GM04503 (cell line): ENCODE measurements around the gene PLB1.
A peak's percentile ranks its signal among the peaks of the same experiment; 100 is the strongest.

Source experiments
- DNase-seq: peaks from one replicate; pipeline ENCODE4 v3.0.0-alpha.2; 2012; ENCODE audit warnings: low read depth

The PLB1 gene

GRCh38 chr2:28628506-28628905, 132.6 kb downstream of the PLB1 start:
- no peak for DNase-seq

GRCh38 chr2:28628987-28629386, 133.1 kb downstream of the PLB1 start:
- DNase-seq = no peak

DNA sequence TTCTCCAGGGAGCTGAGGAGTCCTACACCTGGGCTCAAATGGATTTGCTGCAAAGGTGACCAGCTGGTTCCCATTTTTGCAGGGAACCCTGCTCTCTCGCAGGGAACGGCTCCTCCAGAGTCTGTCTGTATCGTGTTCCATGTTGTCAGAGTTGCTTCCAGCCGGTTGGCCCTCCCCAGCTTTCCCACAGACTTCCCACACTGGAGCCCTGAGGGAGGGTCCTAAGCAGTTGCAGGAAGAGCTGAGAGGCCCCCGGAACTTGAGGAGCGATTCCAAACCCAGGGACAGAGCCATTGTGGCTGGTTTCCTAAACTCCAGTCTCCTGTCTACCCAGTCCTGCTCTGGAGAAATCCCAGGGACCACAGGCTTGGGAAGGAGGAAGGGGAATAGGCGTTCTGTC, 134.1 kb downstream of the PLB1 start:
- no peak for DNase-seq

- no peak for DNase-seq
These were observed 134.5 kb downstream of the PLB1 start for GRCh38 chr2:28630341-28630740.

DNA sequence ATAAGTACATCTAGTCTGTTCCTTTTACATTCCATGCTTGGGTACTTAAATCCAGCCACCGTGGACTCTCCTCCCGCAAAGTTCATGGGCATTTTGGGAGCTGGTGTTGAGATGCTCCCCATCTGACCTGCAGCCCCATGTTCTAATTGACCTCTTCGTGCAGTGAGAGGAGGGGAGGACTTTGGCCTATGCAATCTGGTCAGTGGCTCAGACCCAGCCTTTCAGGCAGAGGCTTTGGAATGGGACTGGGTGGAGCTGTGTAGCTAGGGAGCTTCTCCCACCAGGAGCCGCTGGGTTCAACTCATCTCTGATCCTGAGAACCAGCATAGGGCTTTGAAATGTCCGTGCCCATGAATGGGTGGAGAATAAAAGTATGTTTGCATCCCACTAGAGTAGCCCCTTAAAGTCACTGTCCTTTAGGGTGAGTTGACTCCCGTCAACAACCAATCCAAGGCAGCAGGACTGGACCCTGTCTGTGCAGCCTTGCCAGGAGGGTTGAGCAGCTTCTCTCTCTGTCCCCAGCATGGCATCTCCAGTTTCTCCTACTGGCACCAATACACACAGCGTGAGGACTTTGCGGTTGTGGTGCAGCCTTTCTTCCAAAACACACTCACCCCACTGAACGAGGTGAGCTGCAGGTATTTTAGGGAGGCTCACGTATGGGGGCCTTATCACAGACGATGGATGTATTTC, 135.8 kb downstream of the PLB1 start:
- no peak for DNase-seq

DNA sequence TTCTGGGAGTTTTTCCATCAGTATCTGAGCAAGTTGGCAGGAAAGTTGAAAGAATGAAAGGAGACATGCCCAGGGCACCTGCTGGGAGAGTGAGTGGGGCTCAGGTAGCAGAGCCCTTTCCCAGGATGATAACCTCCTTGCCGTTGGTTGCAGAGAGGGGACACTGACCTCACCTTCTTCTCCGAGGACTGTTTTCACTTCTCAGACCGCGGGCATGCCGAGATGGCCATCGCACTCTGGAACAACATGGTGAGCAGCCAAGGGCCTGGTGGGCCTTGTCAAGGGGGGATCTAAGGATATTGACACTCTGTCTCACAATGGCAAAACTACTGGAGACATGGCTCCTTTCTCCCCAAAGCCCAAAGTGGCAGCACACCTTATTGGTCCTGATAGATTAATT, 136.9 kb downstream of the PLB1 start:
- DNase-seq = no peak

DNA sequence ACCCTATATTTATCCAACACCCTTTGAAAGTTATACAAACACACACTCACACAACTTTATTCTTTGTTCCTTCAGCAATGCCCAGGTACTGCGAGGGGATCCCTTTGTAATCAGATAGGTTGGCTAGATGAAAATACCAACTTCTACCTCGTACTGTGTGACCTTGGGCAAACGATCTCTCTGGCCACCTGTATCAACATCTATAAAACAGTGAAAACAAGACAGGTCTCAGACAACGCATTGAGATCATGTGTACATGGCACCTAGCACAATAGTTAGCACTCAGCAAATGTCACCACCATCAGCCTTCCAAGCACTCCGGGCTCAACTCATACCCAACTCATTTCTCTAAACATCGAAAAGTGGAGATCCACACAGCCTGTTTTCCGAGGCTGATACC, 137.3 kb downstream of the PLB1 start:
- no peak for DNase-seq

GRCh38 chr2:28633746-28634145, 137.9 kb downstream of the PLB1 start:
- DNase-seq = no peak

GRCh38 chr2:28635191-28635611, 139.3 kb downstream of the PLB1 start:
- no peak for DNase-seq

DNA sequence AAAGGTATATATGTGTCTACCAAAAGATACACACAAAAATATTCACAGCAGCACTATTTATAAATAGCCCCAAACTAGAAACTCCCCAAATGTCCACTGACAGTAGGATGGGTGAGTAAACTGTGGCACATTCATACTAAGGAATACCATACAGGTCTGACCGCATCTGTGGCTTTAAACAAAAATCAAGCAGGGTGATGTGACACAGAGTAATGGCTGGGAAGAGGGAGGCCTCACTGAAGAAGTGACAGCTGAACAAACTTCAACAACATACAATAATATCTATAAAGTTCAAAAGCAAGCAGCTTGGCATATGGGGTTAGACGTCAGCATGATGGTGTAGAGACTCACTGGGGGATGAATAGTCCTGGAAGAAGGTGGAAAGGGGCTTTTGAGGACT, 140.6 kb downstream of the PLB1 start:
- no peak for DNase-seq

DNA sequence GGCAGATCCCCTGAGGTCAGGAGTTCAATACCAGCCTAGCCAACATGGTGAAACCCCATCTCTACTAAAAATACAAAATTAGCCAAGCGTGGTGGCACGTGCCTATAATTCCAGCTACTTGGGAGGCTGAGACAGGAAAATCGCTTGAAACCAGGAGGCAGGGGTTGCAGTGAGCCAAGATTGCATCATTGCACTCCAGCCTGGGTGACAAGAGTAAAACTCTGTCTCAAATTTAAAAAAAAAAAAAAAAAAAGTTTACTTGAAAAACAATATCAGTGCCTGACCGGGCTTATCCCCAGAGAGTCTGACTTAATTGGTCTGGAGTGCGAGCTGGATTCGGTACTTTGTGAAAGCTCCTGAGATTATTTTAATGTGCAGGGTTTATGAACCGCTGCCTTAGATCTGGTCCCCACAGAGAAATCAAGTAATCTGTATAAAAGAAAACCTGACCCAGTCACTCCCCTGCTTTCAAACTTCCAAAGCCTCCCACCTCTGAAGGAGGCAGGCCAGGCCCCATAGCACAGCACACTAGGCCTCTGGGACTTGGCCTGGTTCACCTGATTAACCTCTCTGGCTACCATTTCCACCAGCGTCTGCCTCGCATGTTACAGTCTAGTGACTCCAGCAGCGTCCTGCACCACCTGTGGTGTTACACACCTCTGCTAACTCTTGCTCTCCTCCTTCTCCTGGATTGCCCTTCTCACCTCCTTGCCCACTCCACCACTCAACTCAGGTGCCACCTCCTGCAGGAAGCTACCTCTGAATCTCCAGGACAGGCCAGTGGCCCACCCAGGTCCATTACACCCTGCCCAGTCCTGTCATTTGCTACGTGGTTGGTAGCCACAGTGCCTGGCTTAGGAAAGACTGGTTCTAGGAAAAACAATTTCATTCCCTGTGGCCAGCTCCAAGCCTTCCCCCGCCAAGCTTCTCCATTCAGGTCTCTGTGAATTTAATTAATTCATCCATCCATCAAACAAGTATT, 141.5 kb downstream of the PLB1 start:
- DNase-seq = no peak

DNA sequence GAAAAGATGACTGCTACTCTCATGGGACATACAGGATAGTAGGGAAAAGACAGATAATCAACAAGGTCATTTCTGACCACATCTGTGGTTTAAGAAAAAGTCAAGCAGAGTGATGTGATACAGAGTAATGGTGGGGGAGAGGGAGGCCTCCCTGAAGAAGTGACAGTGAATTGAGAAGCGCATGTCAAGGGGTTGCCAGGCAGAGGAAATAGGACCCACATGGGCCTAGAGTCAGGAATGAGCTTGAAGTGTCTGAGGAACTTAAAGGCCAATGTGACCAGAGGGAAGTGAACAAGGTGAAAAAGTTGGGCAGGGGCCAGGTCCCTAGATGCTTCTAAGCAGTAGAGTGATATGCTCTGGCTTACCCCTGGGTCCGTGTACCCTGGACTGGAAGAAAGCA, 142.2 kb downstream of the PLB1 start:
- DNase-seq = no peak

DNA sequence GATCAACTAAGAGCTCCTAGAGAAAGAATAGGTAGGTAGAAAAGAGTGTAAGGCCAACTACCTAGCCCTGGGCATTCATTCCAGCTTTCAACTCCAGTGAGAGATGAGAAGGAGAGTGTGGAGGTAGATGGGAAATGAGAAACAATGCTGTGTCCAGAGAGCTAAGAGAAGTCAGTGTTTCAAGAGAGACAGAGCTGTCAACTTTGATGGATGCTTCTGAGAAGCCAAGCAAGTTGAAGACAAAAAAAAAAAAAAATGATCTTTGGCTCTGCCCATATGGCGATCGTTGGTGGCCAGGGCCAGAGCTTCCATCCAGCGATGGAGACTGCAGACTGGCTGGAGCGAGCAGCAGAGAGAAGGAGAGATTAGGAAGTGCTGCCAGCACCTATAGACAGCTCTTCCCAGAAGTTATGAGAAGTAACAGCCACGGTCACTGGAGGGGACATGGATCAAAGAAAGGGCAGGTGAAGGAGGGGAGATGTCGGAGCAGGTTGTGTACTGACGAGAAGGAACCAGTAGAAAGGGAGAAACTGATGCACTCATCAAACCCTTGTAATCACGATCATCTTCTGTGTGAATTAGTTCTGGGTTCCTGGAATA, 143.3 kb downstream of the PLB1 start:
- no peak for DNase-seq

- DNase-seq = no peak
These were observed 144.0 kb downstream of the PLB1 start for GRCh38 chr2:28639836-28640235.

DNA sequence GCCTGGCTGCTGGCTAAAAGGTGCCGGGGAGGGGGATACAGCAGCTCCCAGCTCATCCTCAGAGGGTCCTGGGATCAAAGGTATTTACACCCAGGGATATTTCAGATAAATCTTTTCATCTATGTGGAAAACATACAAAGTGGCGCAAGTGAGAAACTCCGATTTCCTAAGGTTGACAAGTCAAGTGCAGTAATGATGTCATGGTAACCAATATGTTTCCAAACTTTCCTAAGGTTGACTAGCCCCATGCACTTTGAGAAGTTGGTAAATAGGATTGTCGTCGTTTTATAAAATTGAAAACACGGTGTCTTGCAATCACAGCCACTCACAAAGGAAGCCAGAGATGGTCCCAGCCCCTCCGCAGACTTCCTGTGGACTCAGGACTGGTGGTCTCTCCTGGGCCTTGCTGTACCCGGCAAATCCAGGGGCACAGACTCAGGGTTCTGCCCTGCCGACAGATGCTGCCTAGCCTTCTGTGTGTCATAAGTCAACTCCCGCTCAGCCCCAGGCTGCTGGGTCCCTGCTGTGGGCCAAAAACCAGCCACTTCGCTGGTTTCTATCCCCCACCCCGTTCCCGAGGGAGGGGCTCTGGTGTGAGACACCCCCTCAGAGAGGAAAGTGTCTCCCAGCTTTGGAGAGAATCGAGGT, 144.5 kb downstream of the PLB1 start:
- no peak for DNase-seq

DNA sequence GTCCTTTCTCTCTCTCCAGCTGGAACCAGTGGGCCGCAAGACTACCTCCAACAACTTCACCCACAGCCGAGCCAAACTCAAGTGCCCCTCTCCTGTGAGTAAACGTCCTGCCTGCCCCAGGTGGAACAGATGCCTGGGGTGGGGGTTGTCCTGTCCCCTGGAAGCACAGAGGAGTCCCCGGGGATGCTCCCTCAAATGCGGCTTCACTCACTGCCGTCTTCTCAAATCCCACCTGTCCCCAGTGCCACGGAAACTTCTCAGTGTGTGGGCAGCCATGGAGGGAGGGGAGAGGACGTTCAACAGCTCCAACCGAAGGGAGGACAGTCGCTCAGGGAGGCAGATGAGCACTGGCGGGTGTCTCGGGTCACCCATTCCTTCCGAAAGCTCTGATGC, 145.0 kb downstream of the PLB1 start:
- DNase-seq = no peak

- no peak for DNase-seq
These were observed 146.9 kb downstream of the PLB1 start for GRCh38 chr2:28642796-28643195.

GRCh38 chr2:28643327-28643726, 147.5 kb downstream of the PLB1 start:
- DNase-seq = no peak

GRCh38 chr2:28643911-28644334, 148.1 kb downstream of the PLB1 start:
- peak; percentile 61 for DNase-seq

GRCh38 chr2:28644760-28645159, 148.9 kb downstream of the PLB1 start:
- DNase-seq = no peak

DNA sequence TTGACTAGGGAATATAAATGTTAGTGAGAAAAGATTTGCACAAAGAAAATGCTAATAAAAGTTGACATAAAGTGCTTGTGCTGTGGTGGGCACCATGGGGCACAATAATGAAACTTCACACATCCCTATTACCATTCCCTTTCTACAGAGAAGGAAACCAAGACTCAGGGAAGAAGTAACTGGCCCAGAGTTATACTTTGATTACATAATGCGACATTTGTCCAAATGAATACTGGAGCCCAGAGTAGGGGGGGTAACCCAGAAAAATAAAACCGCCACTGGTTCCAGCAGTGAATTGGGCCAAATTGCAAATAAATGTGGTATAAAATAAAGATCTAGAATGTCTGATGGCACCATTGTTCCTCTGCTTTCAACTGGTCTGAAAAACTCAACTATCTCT, 149.7 kb downstream of the PLB1 start:
- no peak for DNase-seq

DNA sequence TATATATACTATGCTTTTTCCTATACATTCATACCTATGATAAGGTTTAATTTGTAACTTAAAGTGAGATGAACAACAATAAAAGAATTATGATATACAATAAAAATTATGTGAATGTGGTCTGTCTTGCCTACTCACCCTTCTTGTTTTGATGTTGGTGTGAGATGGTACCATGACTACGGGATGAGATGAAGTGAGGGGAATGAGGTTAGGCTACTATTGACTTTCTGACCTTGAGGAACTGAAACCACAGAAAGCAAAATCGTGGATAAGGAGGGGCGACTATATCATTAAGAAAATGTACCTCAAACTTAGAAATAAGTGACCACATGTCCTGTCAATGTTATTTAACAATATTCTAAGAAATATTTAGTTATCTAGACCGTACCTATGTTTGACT, 151.8 kb downstream of the PLB1 start:
- DNase-seq = no peak
